ENCODE results near the gene NFYA.
"Not testable (repeated sequence)": the region's sequence is repeated elsewhere in the genome, so short reads cannot be mapped to it uniquely, and the experiment has no call there.

Gene NFYA

DNA sequence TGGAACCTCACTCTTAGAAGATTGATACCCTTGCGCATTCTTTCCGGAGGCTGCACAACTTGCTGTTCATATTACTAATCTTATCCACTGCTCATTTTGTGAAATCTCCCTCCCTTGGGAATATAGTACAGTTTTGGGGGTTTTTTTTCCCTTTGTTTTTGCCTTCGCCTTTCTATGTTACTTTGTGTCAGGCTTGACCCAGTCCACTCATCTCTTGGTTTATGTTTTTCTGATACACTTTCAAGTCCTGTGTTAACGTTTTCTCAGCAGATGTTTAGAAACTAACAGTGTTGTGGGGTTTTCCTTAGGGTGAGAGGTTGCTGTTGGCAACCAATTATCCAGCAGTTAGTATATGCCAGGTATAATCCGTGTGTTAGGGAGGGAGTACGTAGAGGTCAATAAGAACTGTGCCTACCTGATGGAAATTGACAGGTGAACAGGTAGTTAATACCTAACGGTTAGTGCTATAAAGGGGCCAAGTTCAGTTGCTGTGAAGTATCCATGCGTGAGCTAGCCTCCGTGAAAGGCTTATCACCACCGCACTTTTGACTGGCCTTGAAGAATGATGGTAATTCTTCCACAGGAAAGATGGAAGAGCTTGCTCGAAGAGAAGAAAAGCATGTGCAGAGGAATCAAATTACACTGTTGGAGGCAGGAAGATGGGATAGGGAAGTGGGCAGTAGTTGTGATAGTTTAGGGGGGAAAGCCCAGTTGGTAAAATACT lies 1.4 kb downstream of the NFYA start:
- no peak for DNase-seq

DNA sequence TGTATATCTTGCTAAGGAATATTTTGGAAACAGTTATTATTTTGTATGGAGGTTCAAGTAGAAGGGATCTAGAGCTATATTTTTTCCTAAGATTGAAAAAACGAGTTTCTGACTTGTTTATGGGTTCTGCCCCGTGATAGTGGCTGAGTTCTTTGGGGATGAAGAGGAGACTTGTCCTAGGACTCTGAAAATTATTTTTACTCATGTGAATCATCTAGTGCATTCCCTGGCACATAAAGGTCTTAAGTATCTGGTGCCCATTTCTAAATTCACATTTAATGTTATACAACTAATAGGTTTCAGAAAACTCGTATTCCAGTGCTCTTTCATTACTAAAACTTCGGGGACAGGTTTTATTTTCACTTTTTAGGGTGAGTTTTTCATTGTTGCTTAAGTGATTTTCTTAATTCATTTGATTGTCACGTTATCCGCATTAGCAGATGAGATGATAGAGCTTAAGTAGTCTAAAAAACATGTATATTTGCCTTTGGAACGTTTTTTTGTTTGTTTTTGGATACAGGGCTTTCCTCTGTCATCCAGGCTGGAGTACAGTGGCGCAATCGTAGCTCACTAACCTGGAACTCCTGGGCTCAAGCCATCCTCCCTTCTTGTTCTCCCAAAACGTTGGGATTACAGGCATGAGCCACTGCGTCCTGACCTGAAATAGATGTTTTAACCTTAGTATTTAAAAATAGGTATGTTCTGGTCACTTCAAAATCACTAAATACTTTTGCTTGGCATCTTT lies 2.1 kb downstream of the NFYA start:
- DNase-seq, result no peak

DNA sequence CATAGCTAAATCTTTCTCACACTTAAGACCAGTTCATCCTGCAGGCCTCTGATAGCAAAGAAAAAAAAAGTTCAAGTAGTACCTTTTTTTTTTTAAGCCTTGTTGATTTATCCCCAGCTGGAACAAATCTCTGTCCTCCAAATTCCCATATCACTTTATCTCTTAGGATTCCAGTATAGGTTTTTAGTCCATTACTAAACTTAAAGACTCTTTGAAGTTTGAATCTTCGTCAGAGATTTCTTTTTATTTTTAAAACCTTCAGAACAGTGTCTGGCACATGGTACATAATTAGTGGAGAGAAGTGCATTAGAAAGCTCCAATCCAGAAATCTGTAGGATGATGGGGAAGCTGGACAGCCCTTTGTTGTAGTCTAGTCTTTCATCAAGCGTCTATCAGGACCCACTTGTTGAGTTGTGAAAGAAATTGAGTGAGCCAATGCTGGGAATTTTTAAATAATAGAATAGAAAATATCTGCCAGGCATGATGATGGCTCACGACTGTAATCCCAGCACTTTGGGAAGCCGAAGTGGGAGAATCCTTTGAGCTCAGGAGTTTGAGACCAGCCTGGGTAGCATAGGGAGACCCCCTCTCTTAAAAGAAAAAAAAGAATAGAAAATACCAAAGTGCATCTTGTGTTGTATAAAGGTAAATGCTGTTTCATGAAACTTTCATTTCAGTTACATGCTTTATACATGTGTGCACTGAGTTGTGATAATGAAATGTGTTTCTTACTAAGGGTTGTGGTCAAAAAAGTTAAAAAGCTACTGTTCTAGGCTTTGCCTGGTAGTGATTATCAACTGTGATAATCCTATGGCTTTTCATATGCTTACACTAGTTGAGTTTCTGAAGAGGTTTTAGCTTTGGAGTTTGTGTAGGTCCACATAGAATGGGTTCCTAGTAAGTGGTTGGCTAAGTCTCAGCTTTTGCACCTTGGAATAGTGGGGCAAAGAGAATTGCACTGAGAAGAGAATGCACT lies 3.2 kb downstream of the NFYA start:
- DNase-seq, result no peak

DNA sequence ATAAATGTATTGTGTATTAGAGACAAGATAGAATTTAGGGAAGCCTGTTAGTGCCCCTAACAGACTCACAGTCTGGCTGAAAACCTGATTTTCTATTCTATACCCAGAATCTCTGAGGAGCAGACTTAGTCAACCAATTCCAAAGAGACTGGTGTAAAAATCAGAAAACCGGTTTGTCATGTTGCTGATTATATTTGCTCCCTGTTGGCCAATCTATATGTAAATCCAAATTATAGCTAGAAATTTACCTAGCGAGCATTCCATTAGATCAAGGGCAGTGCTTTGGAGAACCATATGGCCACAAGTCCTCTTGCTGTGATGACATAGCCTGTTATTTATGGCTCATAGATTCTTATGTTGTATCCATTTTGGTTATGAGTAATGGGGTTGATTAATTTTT lies 4.8 kb downstream of the NFYA start:
- DNase-seq, result no peak

DNA sequence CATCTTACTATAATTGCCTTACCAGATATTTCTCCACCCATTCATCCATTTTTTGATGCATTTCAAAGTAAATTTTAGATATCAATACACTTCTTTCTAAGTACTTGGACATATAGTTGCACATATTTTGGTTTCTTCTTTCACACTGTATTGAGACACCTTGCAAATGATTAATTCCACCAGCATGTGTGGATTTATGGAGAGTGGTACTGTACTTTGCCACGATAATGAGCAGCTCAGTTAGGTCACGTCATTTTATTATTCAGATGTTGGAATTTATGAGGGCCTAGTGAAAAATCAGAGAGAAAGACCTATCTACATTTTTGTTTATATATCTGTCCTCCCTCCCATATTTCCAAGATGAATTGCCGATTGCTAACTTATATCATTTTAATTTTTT lies 5.3 kb downstream of the NFYA start:
- no peak for DNase-seq

DNA sequence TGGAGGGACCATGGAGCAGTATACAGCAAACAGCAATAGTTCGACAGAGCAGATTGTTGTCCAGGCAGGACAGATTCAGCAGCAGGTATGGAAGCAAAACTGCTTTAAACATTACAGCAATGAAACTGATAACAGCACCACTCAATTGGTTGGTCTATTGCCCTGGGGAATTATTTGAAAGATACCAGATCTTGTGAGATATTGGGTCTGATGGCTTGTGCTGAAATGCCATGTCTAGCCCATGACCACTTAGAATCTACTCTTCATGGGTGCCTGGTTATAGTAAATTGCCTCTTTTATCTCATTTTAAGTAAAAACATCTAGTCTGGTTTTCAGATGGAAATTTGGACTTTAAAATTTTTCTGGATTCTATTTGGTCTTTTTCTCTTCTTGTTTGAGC lies 6.3 kb downstream of the NFYA start:
- no peak for DNase-seq

DNA sequence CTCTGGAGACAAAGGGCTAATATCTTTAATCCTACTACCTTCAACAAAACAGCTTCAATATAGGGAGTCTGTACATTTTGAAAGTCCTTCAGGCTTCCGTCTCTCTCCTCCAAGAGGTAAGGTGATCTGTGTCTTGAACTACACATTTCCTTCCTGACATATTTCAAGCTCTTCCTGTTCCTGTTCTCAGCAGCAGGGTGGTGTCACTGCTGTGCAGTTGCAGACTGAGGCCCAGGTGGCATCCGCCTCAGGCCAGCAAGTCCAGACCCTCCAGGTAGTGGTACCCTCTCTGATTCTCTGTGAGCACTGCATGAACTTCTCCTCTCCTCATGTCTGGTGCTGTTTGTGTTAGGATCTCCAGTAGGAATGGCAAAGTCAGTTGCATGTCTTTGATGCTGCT lies 7.8 kb downstream of the NFYA start:
- DNase-seq, result peak; percentile 18

DNA sequence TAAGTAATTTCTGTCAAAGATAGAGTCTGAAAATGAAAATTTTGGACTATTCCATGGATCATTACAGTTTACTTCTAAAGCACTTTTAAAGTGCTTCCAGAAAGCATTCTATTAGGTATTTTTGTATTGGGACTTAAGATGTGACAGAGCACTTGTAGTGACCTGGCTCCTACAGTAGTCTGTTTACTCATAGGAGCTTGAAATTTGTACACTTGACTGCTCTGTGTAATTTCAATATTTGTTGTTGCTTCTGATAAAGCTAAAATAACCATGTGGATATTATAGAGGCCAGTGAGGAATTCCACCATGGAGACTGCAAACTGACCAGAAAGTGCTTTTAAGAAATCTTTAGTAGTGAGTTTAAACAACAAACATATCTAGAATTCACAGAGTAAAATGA lies 10.3 kb downstream of the NFYA start:
- no peak for DNase-seq

DNA sequence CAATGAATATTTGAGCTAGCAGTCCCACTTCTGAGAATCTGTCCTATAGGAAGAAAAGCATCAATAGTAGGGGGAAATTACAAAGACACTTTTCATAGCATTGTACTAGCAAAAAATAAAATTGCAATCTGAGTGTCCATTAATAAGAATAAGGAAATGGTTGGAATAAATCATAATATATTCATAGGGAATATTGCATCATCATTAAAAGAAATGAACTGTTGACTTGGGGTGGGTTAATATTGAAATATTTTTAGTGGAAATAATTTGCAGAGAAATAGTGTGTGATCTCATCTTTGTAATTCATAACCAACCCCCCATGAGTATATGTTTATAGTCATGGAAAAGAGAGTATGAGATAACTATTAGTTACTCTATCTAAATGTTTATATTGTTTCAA lies 12.4 kb downstream of the NFYA start:
- no peak for DNase-seq

DNA sequence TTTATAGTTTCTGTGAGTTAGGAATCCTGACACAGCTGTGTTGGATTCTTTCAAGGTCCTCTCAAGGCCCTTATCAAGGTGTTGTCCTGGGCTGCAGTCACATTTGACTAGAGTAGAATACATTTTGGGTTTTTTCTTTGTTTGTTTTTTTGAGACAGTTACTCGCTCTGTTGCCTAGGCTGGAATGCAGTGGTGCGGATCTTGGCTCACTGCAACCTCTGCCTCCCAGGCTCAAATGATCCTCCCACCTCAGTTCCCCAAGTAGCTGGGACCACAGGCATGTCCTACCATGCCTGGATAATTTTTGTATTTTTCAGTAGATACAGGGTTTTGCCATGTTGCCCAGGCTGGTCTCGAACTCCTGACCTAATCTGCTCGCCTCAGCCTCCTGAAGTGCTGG lies 15.7 kb downstream of the NFYA start:
- DNase-seq, result no peak

DNA sequence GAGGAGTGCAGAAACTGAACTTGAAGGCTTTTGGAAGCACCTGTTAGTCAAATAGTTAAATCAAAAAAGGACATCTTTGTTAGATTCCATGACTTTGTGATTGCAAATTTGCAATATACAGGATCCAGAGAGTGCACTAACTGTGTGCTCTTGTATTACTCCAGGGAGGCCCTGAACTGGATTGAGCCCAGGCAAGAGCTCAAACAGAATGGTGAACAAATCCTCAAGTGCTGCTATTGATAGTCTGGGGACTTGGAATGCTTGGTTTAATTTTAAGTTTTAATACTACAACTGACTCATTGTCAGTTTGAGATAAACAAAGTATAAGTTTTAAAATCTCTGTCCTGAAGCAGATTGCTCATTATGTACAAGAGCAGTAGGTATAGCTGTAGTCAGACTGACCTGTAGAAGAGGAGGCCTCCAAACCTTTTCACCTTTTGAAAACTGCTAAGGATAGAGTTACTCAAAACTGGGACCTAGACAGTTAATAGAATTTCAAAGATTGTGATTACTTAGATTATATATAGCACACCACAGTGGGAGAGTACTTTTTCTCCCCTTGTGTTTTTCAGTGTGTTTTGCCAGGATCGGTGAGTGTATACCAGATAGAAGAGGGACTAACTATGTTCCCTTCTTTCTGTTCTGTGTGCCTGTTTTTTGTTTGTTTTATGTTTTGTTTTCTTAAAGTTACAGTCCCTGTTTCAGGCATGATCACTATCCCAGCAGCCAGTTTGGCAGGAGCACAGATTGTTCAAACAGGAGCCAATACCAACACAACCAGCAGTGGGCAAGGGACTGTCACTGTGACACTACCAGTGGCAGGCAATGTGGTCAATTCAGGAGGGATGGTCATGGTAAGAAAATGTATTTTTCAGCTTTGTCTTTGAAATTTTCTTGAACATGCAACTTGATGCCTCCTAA lies 18.3 kb downstream of the NFYA start:
- no peak for DNase-seq

DNA sequence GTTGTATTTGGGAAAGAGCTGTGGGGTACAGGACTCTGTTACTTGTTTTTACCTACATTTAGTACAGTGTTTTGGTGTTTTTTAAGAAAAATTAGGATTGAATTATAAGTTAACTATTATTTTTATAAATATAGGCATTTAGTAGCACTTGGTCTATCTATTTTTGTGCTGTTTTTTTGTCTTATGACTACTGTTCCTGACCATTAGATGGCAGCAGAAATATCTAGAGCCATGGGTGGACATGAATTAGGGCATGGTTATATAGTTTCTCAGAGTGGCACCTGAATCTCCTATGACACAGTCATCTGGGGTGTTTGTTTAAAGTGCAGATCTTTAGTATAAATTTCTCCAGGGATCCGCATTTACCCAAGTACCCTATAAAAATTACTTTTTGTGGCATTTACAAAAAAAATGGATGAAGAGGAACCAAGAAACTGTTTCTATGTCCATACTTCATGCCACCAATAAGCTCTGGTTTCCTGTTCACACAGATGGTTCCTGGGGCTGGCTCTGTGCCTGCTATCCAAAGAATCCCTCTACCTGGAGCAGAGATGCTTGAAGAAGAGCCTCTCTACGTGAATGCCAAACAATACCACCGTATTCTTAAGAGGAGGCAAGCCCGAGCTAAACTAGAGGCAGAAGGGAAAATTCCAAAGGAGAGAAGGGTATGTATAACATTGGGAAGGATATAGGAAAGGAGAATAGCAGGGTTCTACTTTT lies 19.8 kb downstream of the NFYA start:
- DNase-seq, result no peak

DNA sequence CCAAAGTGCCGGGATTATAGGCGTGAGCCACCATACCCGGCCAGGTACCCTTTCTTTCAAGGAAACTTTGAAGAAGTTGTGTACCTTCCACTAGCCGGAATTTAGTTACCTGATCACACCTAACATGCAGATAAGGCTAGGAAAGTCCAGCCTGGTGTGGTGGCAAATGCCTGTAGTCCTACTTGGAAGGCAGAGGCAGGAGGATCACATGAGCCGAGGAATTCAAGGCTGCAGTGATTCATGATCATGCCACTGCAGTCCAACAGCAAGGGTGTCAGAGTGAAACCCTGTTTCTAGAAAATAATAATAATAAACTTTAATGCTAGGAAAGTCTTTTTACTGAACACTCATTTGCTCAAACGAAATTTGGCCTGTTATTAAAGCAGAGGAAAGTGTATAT lies 21.0 kb downstream of the NFYA start:
- DNase-seq, result no peak

DNA sequence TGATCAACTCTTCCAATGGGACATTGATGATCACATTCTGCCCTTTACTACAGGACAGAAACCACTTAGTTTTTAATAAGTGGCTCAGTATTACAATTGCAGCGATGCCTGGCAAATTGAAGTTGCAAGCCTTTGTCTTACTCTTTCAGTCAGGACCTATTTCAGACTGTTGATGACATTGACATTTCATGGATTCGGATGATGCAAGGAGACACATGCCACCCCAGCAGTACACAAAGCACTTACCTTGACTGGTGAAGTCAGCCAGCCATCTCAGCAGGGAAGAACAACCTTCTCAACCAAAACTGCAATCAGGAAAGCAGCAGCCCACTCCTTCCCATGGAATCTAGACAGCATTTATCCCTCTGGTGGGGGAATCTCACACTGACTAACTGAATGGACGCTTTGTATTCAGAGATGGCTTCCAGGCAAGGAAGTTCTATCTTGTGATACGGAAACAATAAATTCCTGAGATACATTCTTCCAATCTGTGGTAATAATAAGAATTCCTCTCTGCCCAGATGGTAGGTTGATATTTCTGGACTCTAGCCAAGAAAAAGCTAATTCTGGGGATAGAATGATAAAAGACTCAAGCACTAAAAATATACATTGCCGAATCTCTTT lies 24.8 kb downstream of the NFYA start:
- no peak for DNase-seq

DNA sequence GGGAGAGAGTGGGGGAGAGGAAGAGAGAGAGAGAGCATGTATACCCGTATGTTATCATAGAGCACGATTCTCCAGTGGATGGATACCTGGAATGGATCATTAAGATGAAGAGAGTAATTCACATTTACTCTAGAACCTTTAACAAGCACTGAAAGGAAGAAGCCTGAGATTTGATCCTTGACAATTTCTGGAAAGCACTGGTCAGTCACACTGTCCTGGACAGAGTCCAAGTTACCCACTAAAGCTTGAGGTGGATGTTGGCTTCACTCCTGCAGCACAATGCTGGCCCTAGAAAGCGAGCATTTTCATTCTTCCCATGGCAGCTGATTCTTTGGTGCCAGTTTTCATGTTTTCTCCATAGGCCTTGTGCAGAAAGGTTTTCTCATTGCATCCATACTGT lies 25.6 kb downstream of the NFYA start:
- DNase-seq, result no peak

DNA sequence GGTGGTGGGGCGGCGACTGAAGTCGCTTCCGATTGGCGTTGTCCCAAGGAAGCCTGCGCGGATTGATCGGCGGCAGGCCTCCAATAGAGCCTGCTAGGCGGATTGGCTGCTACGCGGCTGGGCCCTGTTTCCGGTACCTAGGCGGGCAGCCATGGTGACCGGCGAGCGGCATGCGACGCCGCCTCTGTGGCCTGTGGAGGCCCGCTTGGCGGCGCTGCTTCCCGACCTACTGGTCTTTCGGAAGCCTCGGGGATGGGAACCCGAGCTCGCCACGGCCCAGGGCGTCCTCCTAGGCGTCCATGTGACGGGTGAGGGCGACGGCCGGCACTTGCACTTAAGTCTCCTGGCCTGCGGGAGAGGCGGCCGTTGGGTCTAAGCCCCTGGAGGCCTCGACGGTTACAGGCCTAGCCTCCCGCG lies 28.1 kb downstream of the NFYA start:
- DNase-seq, result no peak

DNA sequence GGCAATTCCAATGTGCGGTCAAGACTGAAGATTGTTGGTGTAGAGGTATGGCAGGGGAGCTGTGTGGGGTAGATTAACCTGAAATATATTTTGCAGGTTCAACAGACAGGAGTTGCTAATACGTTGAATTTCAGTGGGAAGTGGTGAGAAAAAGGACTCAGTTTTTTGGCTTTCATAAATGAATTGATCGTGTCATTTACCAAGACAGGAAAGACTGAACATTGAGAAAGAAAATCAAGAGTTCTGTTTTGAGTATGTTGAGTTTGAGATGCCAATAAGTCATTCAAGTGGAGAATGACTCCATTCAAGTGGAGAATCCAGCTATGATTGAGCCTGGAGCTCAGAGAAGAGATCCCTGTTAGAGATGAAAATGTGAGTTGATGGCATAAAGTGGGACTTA lies 31.1 kb downstream of the NFYA start:
- DNase-seq, result no peak

DNA sequence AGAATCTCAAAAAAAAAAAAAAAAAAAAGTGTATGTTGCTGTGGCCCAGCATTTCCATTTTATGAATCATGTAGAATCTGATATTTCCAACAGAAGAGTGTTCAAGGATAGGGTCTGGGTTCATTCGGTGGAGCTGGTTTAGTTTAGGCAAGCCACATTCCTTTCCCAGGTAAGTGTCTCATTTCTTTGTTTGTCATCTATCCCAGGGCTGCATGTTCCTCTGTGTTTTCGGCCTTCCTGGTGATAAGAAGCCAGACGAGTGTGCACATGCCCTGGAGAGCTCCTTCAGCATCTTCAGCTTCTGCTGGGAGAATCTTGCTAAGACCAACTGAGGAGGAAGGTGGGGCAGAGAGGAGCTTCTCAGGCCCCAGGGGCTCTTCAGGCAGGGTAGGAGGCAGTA lies 38.2 kb downstream of the NFYA start:
- DNase-seq, result no peak

DNA sequence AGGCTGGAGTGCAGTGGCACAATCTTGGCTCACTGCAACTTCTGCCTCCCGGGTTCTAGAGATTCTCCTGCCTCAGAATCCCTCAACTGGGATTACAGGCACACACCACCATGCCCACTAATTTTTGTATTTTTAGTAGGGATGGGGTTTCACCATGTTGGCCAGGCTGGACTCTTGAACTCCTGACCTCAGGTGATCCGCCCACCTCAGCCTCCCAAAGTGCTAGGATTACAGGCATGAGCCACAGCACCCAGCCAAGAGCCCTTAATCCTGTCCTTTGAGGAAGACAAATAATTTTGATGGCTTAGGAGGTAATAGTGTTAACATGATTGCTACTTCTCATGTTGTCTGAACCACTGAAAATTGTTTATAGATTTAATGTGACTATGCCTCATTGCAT lies 42.3 kb downstream of the NFYA start:
- DNase-seq, result not testable (repeated sequence)

DNA sequence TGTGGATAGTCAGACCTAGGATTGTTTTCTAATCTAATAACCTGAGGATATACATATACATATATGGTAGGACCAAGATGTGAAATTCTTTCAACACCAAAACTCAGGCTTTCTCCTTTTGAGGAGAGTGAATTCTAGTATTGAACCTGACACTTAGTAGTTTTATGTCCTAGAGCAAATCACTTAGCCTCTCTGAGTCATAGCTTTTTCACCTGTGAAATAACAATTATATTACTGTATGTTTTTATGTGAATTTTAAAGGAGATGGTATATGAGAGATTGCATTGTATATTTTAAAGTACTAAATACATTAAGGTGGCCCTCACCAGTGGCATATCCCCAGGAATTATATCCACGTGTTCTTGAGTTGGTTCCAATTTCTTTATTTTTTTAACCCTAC lies 46.7 kb downstream of the NFYA start:
- DNase-seq, result no peak

DNA sequence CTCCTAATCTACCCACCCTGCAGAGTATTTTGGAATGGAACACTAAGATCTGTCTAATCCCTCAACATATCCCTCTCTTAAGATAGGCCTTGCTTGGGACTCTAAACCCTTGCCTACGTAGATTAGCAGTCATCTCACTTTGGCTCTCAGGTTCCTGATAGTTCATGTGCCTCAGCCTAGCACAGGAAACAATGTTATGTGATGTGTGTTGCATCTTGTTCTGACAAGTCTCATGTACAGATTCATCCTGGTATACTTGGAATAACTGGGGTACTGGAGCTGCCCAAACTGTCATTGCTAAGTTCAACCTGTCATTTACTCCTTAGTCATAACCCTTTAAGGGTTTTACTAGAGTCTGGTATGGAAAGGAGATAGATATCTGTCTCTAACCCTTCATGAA lies 47.3 kb downstream of the NFYA start:
- DNase-seq, result no peak
